Non-pigmented ciliary epithelial cell (primary cell): ENCODE measurements around the gene PAIP2.
"Not testable (repeated sequence)": the region's sequence is repeated elsewhere in the genome, so short reads cannot be mapped to it uniquely, and the experiment has no call there.

Experiments
- DNase-seq: peaks from one replicate; pipeline ENCODE4 v3.0.0-alpha.2; 2010; ENCODE audit warnings: low read depth

PAIP2 gene

GRCh38 chr5:139378941-139379361, 37.3 kb downstream of the PAIP2 start:
- no peak for DNase-seq

- DNase-seq, result no peak
These were observed 38.2 kb downstream of the PAIP2 start for GRCh38 chr5:139379626-139380449.

GRCh38 chr5:139381837-139382761, 40.4 kb downstream of the PAIP2 start:
- no peak for DNase-seq

DNA sequence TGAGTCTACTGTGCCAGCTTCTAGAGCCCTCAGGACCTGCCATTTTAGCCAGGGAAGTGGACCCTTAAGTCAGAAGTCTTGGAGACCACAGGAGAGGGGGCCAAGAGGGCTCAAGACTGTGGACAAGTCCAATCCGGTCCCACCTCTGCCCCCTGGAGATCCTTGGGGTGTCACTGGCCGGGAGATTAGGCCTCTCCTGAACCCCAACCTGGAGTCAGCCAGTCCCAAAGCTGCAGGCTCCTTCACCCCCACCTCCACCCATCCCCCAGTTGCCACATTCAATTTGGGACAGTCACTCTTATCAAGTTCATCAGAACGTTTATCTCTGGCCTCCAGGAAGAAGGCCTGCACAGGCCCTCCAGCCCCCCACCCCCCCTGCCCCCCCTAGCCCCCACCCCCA, 41.2 kb downstream of the PAIP2 start:
- no peak for DNase-seq

DNA sequence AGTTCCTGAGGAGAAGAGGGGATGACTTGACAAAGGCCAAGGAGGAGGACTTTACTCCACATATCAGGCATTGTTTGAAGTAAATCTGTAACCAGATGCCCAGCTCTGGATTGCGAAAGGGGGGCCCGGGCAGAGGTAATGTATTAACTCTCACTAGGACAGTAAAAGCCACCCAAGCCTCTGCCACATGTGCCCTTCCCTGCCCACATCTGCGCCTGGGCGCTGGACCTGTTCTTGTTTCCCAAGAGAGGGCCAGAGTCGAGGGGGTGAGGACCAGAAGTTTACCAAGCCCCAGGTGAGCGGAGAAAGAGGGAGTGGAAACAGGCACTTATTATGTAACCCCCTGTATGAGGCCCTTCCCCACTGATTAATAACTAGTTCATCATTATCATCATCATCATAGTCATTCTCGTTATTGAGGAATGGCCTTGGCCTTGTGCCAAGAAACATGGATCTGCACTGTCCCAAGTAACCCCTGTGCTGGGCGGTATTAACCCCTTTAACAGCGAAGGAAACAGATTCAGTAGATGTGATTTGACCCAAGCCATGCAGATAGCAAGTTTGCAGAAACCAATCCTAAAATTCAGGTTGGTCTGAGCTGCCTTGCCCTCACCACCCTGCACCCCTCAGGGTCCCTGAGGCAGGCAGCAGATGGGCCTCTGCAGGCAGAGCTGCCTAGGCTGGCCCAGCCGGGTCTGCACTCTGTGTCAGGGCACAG, 41.8 kb downstream of the PAIP2 start, which contains the start of gene SLC23A1:
Gene SLC23A1 (minus strand): TSS at position 23 of the 718 bp plus-strand sequence. CDS start 44 bp downstream, outside the sequence.
- DNase-seq, result no peak

DNA sequence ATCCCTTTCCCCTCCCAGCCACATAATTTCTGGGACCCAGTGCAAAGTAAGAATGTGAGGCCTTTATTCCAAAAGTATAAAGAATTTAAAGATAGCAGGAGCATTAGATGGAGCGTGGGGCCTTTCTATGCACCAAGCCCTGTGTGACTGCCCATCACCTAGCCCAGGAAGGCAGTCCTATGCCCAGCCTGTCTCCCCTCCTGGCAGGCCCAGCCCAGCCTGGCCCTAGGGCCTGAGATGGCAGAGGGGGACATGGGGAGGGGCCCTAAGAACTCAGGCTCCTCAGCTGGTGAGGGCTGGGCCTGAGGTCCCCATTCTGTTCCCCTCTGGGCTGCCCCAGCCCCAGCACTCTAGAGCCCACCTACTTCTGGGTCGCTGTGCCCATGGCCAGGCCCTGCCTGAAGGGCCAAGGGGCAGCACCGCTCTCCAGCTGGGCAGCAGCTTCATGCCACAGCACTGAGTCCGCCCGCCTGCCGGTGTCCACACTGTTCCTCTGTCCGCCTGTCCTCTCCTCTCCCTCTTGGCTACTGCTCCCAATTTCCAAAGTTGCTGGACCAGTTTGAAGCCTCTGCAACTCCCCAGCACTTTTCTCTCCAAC, 42.4 kb downstream of the PAIP2 start:
- DNase-seq, result no peak

- no peak for DNase-seq
These were observed 43.0 kb downstream of the PAIP2 start for GRCh38 chr5:139384591-139385051.

DNA sequence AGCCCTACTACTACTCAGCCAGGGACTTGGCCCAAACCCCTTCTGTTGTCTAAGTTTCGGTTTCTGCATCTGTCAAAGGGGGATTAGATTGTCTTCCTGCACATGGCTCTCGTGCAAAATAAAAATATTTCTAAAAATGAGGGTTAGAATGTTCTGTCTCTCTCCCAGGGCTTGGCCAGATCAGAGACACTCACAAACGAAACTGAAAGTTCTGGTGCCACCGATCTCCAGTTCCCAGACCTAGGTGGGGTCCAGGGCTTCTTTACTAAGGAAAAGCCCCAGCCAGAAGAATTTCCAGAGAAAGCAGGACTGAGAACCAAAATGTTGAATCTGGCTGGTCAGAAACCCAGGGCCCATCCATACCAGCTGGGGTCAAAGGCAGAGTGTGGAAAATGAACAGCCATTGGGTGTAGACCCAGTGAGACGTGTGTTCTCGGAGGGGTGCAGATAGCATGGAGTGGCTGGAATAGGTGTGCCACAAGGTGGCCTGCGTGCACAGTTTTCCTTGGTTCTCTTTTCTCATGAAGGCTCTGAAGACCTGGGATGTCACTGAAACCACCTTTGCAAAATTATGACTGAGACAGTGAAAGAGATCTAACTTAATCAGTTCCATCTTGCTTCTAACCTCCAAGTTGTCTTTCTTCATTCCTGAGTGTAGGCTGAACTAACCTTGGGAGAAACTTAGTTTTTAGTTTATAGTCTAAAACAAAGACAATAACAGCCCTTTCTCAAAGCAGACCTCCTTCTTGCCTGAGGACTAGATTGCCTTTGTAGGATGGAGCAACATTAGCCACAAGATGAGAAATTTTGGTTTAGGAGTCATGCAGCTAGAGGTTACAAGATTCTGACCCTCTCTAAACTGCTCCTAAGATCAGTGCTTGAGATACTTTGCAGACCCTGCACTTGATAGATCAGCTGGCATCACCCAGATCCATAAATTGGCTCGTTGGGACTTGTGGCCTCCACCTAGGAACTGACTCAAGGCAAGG, 43.7 kb downstream of the PAIP2 start:
- DNase-seq, result no peak

DNA sequence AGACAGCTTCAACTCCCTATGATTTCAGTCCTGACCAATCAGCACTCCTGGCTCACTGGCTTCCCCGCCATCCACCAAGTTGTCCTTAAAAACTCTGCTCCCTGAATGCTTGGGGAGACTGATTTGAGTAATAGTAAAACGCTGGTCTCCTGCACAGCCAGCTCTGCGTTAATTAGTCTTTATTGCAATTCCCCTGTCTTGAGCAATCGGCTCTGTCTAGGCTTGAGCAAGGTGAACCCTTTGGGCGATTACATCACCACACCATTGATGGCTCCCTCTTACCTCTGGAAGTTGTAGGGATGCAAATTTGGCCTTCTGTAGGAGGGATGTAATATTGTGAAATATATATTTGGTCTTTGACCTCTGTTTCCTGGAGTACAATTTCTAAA, 44.4 kb downstream of the PAIP2 start:
- DNase-seq, result no peak

DNA sequence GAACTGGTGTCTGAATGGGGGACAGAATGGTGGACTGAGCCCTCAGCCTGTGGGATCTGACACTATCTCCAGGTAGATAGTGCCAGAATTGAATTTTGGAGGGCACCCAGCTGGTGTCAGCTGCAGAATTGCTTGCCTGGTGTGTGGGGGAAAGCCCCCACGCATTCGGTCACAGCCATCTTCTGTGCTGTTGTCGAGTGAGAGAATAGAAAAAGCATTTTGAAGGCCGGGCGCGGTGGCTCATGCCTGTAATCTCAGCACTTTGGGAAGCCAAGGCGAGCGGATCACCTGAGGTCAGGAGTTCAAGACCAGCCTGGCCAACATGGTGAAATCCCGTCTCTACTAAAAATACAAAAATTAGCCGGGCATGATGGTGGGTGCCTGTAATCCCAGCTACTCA, 45.3 kb downstream of the PAIP2 start:
- not testable (repeated sequence) for DNase-seq

GRCh38 chr5:139387611-139388197, 46.0 kb downstream of the PAIP2 start:
- no peak for DNase-seq

DNA sequence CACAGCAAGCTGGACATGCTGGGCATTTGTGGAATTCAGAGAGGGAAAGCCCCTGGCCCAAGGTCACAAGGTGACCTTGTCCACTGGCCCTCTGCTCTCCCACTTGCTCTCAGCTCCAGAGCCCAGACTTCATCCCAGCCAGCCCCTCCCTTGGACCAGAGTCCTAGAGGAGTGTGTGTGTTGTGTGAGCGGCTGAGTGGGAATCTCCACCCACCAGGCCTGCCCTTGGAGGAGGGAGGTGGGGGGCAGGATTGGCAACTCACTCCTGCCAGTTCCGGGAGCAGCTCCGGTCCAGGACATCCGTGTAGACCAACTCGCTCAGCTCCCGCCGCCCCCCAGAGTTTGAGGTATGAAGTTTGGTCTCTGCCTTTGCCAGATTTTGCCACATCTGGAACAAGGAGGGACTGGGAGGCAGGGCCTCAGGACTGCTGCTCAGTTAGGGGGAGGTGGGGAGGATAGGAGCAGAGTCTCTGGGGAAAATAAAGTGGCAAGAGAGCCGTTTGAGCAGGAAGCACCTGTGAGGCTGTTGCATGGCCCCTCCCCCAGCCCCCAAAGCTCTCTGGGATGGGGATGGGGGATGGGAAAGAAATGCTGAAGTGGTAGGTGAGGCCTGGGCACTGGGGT, 46.7 kb downstream of the PAIP2 start:
- DNase-seq, result no peak

DNA sequence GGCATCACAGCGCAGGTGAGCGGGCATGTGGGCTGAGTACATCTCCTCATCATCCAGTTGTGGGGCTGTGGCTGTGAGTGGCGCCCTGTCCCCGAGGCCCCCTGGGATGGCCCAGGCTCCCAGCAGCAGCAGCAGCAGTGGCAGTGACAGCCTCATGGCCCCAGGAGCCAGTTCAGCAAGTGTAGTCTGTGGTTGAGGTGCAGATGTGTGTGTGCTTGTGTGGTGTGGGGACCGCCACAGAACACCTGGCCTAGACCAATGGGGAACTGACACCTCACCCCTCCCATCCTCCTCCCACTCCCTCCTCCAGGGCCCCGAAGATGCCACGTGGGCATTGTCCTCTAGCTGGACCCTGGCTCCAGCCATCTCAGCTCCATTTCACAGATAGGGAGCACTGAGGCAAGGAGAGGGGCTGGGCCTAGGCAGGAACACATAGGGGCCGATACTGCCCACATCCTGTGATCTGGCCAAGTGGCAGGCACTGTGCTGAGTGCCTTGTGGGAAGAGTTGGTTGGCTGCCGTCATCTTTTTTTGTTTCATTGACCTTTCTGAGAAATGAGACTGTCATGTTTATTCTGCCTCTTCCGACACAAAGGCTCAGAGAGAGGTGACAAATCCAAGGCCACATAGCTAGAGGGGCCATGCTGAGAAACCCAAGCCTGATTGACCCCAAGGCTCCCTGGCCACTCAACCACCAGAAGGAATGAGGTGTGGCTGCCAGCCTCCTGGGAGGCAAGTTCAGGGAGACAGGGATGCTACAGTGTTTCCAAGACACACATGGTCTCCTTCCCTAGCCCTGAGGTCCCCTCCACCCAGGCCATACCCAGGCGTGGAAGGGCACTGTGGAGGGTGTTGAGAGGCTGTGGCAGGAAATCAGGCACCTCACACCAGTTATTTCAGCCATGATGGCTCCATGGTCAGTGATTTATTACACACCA, 48.3 kb downstream of the PAIP2 start, which contains the start of gene MZB1:
Gene MZB1 (minus strand): TSS at position 213 of the 938 bp plus-strand sequence. CDS start 57 bp downstream, at position 156.
- DNase-seq, result no peak

- no peak for DNase-seq
These were observed 49.2 kb downstream of the PAIP2 start for GRCh38 chr5:139390639-139391569.

DNA sequence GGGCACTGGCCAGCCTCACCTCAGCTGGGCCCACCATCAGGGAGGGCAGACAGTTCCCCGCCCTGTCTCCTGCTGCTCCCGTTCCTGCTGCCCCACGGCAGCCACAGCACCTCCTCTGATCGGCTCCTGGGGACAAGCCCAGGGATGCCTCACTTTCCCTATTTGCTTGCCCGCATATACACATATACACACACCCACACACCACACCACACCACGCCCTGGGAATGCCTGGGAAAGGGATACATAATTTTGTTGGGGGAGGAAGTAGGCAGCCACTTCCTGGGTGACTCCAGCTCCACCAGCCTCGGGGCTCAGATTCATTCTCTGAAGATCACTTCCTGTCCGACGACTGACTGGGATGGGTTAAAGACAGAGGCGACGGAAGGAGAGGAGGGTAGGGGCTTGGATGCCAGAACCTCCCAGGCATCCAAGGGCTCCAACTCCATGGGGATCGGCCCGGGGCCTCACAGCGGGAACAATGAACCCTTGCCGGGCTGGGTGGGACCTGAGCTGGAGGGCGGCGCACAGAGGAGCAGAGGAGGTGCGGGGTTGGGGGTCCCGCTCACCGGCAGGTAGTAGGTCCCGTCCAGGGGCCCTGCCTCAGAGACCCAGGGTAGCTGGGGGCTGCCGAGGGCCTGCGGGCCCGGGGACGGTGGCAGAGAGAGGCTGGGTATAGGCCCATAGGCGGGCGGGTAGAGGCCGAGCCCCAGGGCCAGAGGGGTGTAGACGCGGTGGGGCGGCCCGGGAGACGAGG, 50.1 kb downstream of the PAIP2 start:
- no peak for DNase-seq

DNA sequence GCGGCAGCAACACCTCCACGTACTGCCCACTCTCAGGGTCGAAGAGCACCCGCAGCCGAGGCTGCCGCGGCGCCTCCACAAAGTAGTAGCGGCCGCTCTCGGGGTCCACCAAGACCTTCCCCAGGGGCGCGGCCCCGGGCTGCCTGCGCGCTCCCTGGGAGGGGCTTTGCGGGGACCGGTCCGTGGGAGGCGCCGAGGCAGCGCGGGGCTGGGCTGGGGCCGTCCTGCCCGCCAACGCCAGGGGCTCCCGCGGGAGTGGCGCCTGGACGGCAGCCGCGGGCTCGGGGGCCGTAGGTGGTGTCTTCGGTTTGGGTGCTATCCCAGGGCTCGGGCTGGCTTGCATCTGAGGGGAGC, 50.6 kb downstream of the PAIP2 start:
- no peak for DNase-seq
